Heart right ventricle (tissue), 16 donors: ENCODE data around the gene TSTD1. TPM values are rescaled to one million over a fixed set of nuclear protein-coding genes. Genes with fewer than 3 reads are reported as not detected.
"Not testable (repeated sequence)": the region's sequence is repeated elsewhere in the genome, so short reads cannot be mapped to it uniquely, and the experiment has no call there.

Experiments
- ATAC-seq, 8 donors: fragments of 200-7000 bp; cut with Tn5 transposase; one replicate each; pipeline ENCODE4 v1.9.1; 2020; ENCODE audit warnings: mild to moderate bottlenecking in 8 of 8, moderate library complexity in 8 of 8, moderate number of reproducible peaks in 1 of 8
- DNase-seq, 2 donors: peaks; one replicate each; pipeline ENCODE4 v3.0.0-alpha.2; 2020
- H3K27ac ChIP-seq, 10 donors: fragments of 200-600 bp; sonication (generic) in 2 of 10; one replicate each; pipeline versions ENCODE4 v1.5.0 to v1.8.0; 2020 to 2022; ENCODE audit warnings: mild to moderate bottlenecking in 3 of 10
- H3K27me3 ChIP-seq, 7 donors: fragments of 200-600 bp; one replicate each; pipeline ENCODE4 v1.8.0; 2021 to 2022; ENCODE audit warnings: mild to moderate bottlenecking in 2 of 7
- H3K36me3 ChIP-seq, 9 donors: fragments of 200-600 bp; sonication (generic) in 1 of 9; one replicate each; pipeline versions ENCODE4 v1.5.0 to v1.8.0; 2020 to 2022; ENCODE audit warnings: mild to moderate bottlenecking in 2 of 9
- H3K4me1 ChIP-seq, 9 donors: fragments of 200-600 bp; sonication (generic) in 1 of 9; one replicate each; pipeline versions ENCODE4 v1.5.0 to v1.8.0; 2020 to 2022; ENCODE audit warnings: mild to moderate bottlenecking in 4 of 9
- H3K4me3 ChIP-seq, 10 donors: fragments of 200-600 bp; sonication (generic) in 2 of 10; one replicate each; pipeline versions ENCODE4 v1.5.0 to v1.8.0; 2020 to 2022; ENCODE audit warnings: mild to moderate bottlenecking in 7 of 10, moderate library complexity in 2 of 10
- H3K9me3 ChIP-seq, 11 donors: fragments of 200-600 bp in 10 of 11; sonication (generic) in 2 of 11; one replicate each; pipeline versions ENCODE4 v1.5.0 to v1.8.0; 2013 to 2022; ENCODE audit warnings: mild to moderate bottlenecking in 2 of 11, control low read depth in 1 of 11, moderate library complexity in 1 of 11
- CTCF ChIP-seq, 9 donors: fragments of 200-600 bp; sonication (generic) in 2 of 9; IDR thresholded peaks; one replicate each; pipeline versions ENCODE4 v1.5.0 to v1.8.0; 2021 to 2022; ENCODE audit warnings: antibody characterized with exemption in 9 of 9, mild to moderate bottlenecking in 5 of 9, moderate library complexity in 1 of 9
- WGBS, 2 donors: extraction: QIAGEN DNeasy Blood & Tissue Kit; methylation state at CpG; one replicate each; pipeline ENCODE4 v1.1.7; 2013; ENCODE audit warnings: inconsistent platforms in 1 of 2; 5-methylcytosine and 5-hydroxymethylcytosine counted together
- intact Hi-C, 10 donors: fragments of 100-400 bp; cut with DNase I; formaldehyde crosslinking; loops; one replicate each; pipeline versions ENCODE4 v1.11.1 to v1.14.2; 2022
- polyA plus RNA-seq, 2 donors: library from polyadenylated mRNA; stranded (reverse); fragments of 200-250 nt; gene quantifications; one replicate each; pipeline ENCODE4 v1.2.3, GENCODE V29; 2013
- total RNA-seq, 10 donors: library from RNA; stranded (reverse); fragmentation: NEBNext Ultra II Directional in 3 of 10; extraction: Animal tissue kit (Norgen Biotek cat#: 25700) in 3 of 10; gene quantifications; one replicate each; pipeline versions ENCODE4 v1.2.1 to v1.2.4, GENCODE V29; 2021 to 2023
- donor health status: Arrhythmogenic right ventricular cardiomyopathy.
- donor health status: ischemic (EF 13 %, LVEDD 7.1; RV severe dilation, severe dysfunction).
- donor health status: healthy with polysubstance abuse.
- donor health status: DM: no; HTN: yes; CAD: no.
- donor health status: DM: no; HTN: no; CAD: no.
- donor health status: ischemic (EF 25% LVEDD 6.9; RV normal size, moderate dysfunction).
- donor health status: ischemic (EF 25% LVEDD 5.7; RV mildly dilated, moderate dysfunction).
- donor health status: healthy.
- donor health status: DM: yes; HTN: yes; CAD: no.
- donor health status: Ischemic cardiomyopathy.
- donor health status: ischemic (EF 35%, LVEDD 5.7; RV mildly dilated, moderate dysfunction).
- donor health status: nonischemic (EF 11% LVEDD 7.7; RV severe dilation, severe dysfunction).
- donor health status: DM: yes; HTN: yes; CAD: no.
- donor health status: PGD.
- donor health status: ischemic (EF 29% LVEDD 5.4; RV normal size, mild dysfunction).
- donor health status: nonischemic (EF 23%, LVEDD 6.1; RV moderate dilation, normal function).

The TSTD1 gene
- total and polyA plus RNA-seq, 12 donors, result 8.0 to 18.0 (median 13.4) TPM

- Histone ChIP-seq H3K36me3 (no peaks in the 10 kb centered on the region), H3K9me3 (no peaks in the 10 kb centered on the region), H3K4me3 (peak overlapping the region; percentile 54 to 76 (median 68)), H3K27me3 (peaks cover 0 to 11% (median 0%) of the 10 kb centered on the region in 7 donors), H3K27ac (peak overlapping the region; percentile 21 to 97 (median 90)), H3K4me1 (peaks cover 0 to 53% (median 22%) of the 10 kb centered on the region in 9 donors)
- 14% methylated on average over 34 of the region's 34 CpGs for WGBS, 2 donors
- DNase-seq (peak; percentile 71 to 78), ATAC-seq (peak; percentile 85 to 93 (median 90))
- no peak for TF ChIP-seq CTCF (IDR thresholded peaks at IDR 0.05)
- intact Hi-C loops, result no loop called here
Observed at GRCh38 chr1:161021165-161021969, 17.4 kb downstream of the TSTD1 start.

GRCh38 chr1:161020509-161021164, 18.1 kb downstream of the TSTD1 start, which contains the start of gene F11R:
TSS of gene F11R (minus strand) at chr1:161021152. CDS start at chr1:161021073, 79 bp downstream.
- Histone ChIP-seq H3K9me3 (no peaks in the 10 kb centered on the region), H3K4me3 (peak within 1 kb of the TSS; percentile 54 to 76 (median 68)), H3K27ac (peak within 1 kb of the TSS; percentile 40 to 97 (median 90)), H3K27me3 (peaks cover 0 to 11% (median 0%) of the 10 kb centered on the region in 7 donors), H3K4me1 (peaks cover 0 to 56% (median 22%) of the 10 kb centered on the region in 9 donors), H3K36me3 (no peaks in the 10 kb centered on the region)
- ATAC-seq (peak; percentile 45 to 82 (median 73)), DNase-seq (peak; percentile 34 to 55)
- 1 to 2% methylated on average over 33 to 36 of the region's 36 CpGs for WGBS, 2 donors
- intact Hi-C loops, result no loop called here
- TF ChIP-seq CTCF (IDR thresholded peaks at IDR 0.05), result peak in 2 of 9 donors; percentile 12 to 24

GRCh38 chr1:161019751-161020495, 18.8 kb downstream of the TSTD1 start:
- H3K9me3 ChIP-seq, result no peaks in the 10 kb centered on the region
- peaks cover 0 to 11% (median 0%) of the 10 kb centered on the region in 7 donors for H3K27me3 ChIP-seq
- H3K4me3 ChIP-seq, result peak overlapping the region; percentile 54 to 76 (median 68)
- intact Hi-C loops, result loop anchor here in 1 of 10 donors (2.0 kb wide), 1 partner anchor 25 kb away; the partner anchor contains the start of gene USF1
- ATAC-seq (peak; percentile 55 to 86 (median 78)), DNase-seq (peak in 1 of 2 donors; percentile 51)
- H3K27ac ChIP-seq, result peak overlapping the region; percentile 40 to 97 (median 90)
- H3K4me1 ChIP-seq, result peaks cover 0 to 59% (median 22%) of the 10 kb centered on the region in 9 donors
- 17 to 24% methylated on average over 10 of the region's 10 CpGs for WGBS, 2 donors
- H3K36me3 ChIP-seq, result no peaks in the 10 kb centered on the region
- no peak for TF ChIP-seq CTCF (IDR thresholded peaks at IDR 0.05)

- H3K9me3 ChIP-seq, H3K36me3 ChIP-seq, DNase-seq, ATAC-seq: not testable (repeated sequence)
- intact Hi-C loops, result loop anchor here in 1 of 10 donors (2.0 kb wide), 1 partner anchor 26 kb away; the partner anchor contains the start of gene USF1
- Histone ChIP-seq H3K4me1 (peaks cover 0 to 66% (median 29%) of the 10 kb centered on the region in 9 donors), H3K27ac (peak overlapping the region in 9 of 10 donors; percentile 46 to 97 (median 90)), H3K4me3 (peak overlapping the region in 8 of 10 donors; percentile 9 to 76 (median 68)), H3K27me3 (peaks cover 0 to 11% (median 0%) of the 10 kb centered on the region in 7 donors)
- 74 to 84% methylated on average over 15 of the region's 15 CpGs for whole genome bisulfite sequencing, 2 donors
Observed at GRCh38 chr1:161019111-161019660, 19.6 kb downstream of the TSTD1 start.
